Stomach (tissue), 9 donors: ENCODE results near the gene MOV10L1. TPM values are rescaled to one million over a fixed set of nuclear protein-coding genes. Genes with fewer than 3 reads are reported as not detected.

ENCODE experiments used
- DNase-seq, 2 donors: peaks; one replicate each; pipeline versions ENCODE4 v3.0.0 to v3.0.0-alpha.2; 2013 to 2019
- H3K27ac ChIP-seq, 5 donors: fragments of 200-600 bp in 4 of 5; sonication (generic) in 4 of 5; one replicate each; pipeline ENCODE4 v1.5.1; 2013 to 2019; ENCODE audit warnings: mild to moderate bottlenecking in 1 of 5, moderate library complexity in 1 of 5
- H3K27me3 ChIP-seq, 3 donors: fragments of 200-600 bp; sonication (generic); one replicate each; pipeline ENCODE4 v1.5.1; 2017 to 2019; ENCODE audit warnings: mixed run types in 1 of 3
- H3K36me3 ChIP-seq, 4 donors: fragments of 200-600 bp; sonication (generic); 1 replicate in 3 of 4; 2 replicates in 1 of 4; pipeline ENCODE4 v1.5.1; 2016 to 2019
- H3K4me1 ChIP-seq, 4 donors: fragments of 200-600 bp; sonication (generic); one replicate each; pipeline ENCODE4 v1.5.1; 2016 to 2019
- H3K4me3 ChIP-seq, 4 donors: fragments of 200-600 bp; sonication (generic) in 3 of 4; one replicate each; pipeline ENCODE4 v1.5.1; 2016 to 2019; ENCODE audit warnings: mild to moderate bottlenecking in 1 of 4
- H3K9me3 ChIP-seq, 4 donors: fragments of 200-600 bp; sonication (generic); one replicate each; pipeline ENCODE4 v1.5.1; 2016 to 2019
- EP300 ChIP-seq: sonication (generic); formaldehyde crosslinking; IDR thresholded peaks from one replicate; pipeline ENCODE4 v1.6.1; 2017; ENCODE audit warnings: antibody characterized with exemption
- POLR2A ChIP-seq, 4 donors: fragments of 450-650 bp; IDR thresholded peaks; one replicate each; pipeline ENCODE4 v1.6.1; 2016; ENCODE audit warnings: antibody characterized with exemption in 4 of 4, control low read depth in 2 of 4, mild to moderate bottlenecking in 1 of 4, moderate library complexity in 1 of 4
- POLR2AphosphoS5 ChIP-seq, 3 donors: sonication (generic); formaldehyde crosslinking; IDR thresholded peaks; one replicate each; pipeline ENCODE4 v1.6.1; 2016; ENCODE audit warnings: antibody characterized with exemption in 3 of 3
- WGBS, 5 donors: extraction: QIAGEN DNeasy Blood & Tissue Kit in 3 of 5; methylation state at CpG; one replicate each; pipeline versions ENCODE4 v1.1.5 to v1.1.7; 2013 to 2018; 5-methylcytosine and 5-hydroxymethylcytosine counted together
- intact Hi-C: fragments of 100-400 bp; cut with DNase I; formaldehyde crosslinking; loops from one replicate; pipeline ENCODE4 v1.15.1; 2023; ENCODE audit warnings: low total_unique reads
- polyA plus RNA-seq, 3 donors: library from polyadenylated mRNA; stranded (reverse); fragments of 200-250 nt; gene quantifications; one replicate each; pipeline ENCODE4 v1.2.3, GENCODE V29; 2013
- total RNA-seq, 5 donors: library from RNA; depleted of rRNA; stranded (reverse); fragments of >200 nt; gene quantifications; one replicate each; pipeline versions ENCODE4 v1.1.0 to v1.2.3, GENCODE V29; 2014 to 2016
- TF ChIP-seq, protein P1 (sequence below), 7 experiments: fragments of 450-650 bp in 4 of 7; fragments of 200-600 bp in 3 of 7; sonication (generic) in 3 of 7; IDR thresholded peaks; one replicate each; pipeline ENCODE4 v1.5.1; 2016 to 2019; ENCODE audit warnings: antibody characterized with exemption in 7 of 7, control low read depth in 2 of 7, mild to moderate bottlenecking in 1 of 7
- donor health status: healthy with polysubstance abuse.
- donor health status: Bipolar disorder and iron deficiency.
- donor health status: healthy.

The MOV10L1 gene
- total and polyA plus RNA-seq, 8 donors = 0.12 to 2.8 (median 0.46) TPM; not detected in 3

- intact Hi-C loops = no loop called here
- WGBS, 5 donors = 63 to 69% (median 64%) methylated on average over 22 to 30 of the region's 30 CpGs
- TF ChIP-seq POLR2A (IDR thresholded peaks at IDR 0.05) (no peak), EP300 (no peak), POLR2AphosphoS5 (IDR thresholded peaks at IDR 0.05) (no peak)
- TF ChIP-seq, protein P1, sequence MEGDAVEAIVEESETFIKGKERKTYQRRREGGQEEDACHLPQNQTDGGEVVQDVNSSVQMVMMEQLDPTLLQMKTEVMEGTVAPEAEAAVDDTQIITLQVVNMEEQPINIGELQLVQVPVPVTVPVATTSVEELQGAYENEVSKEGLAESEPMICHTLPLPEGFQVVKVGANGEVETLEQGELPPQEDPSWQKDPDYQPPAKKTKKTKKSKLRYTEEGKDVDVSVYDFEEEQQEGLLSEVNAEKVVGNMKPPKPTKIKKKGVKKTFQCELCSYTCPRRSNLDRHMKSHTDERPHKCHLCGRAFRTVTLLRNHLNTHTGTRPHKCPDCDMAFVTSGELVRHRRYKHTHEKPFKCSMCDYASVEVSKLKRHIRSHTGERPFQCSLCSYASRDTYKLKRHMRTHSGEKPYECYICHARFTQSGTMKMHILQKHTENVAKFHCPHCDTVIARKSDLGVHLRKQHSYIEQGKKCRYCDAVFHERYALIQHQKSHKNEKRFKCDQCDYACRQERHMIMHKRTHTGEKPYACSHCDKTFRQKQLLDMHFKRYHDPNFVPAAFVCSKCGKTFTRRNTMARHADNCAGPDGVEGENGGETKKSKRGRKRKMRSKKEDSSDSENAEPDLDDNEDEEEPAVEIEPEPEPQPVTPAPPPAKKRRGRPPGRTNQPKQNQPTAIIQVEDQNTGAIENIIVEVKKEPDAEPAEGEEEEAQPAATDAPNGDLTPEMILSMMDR (IDR thresholded peaks at IDR 0.05) = no peak
These were observed 45.2 kb upstream of the MOV10L1 start for GRCh38 chr22:50044485-50045118.

GRCh38 chr22:50045211-50046018 is 44.4 kb upstream of the MOV10L1 start:
- WGBS, 5 donors = 67 to 77% (median 73%) methylated on average over 32 to 35 of the region's 35 CpGs
- H3K9me3 ChIP-seq = no peaks in the 10 kb centered on the region
- intact Hi-C loops = no loop called here
- no peak for DNase-seq
- no peak overlapping the region for H3K27ac ChIP-seq
- H3K36me3 ChIP-seq = no peaks in the 10 kb centered on the region
- no peaks in the 10 kb centered on the region for H3K4me1 ChIP-seq
- H3K4me3 ChIP-seq = no peak overlapping the region
- H3K27me3 ChIP-seq = peaks cover 0 to 69% (median 14%) of the 10 kb centered on the region in 3 donors
- no peak for TF ChIP-seq POLR2AphosphoS5 (IDR thresholded peaks at IDR 0.05)
- no peak for TF ChIP-seq EP300
- TF ChIP-seq POLR2A (IDR thresholded peaks at IDR 0.05) = no peak
- TF ChIP-seq, protein P1 (IDR thresholded peaks at IDR 0.05) = no peak

More at GRCh38 chr22:50044485-50045118, 45.2 kb upstream of the MOV10L1 start:
- no peak for DNase-seq
- Histone ChIP-seq H3K36me3 (no peaks in the 10 kb centered on the region), H3K27me3 (peaks cover 0 to 64% (median 14%) of the 10 kb centered on the region in 3 donors), H3K9me3 (peaks cover 0 to 3% (median under 1%) of the 10 kb centered on the region in 4 donors), H3K4me3 (no peak overlapping the region), H3K27ac (no peak overlapping the region), H3K4me1 (no peaks in the 10 kb centered on the region)

- TF ChIP-seq POLR2A (IDR thresholded peaks at IDR 0.05) = no peak
- TF ChIP-seq EP300 = no peak
- TF ChIP-seq, protein P1 (IDR thresholded peaks at IDR 0.05) = no peak
- TF ChIP-seq POLR2AphosphoS5 (IDR thresholded peaks at IDR 0.05) = no peak
- Histone ChIP-seq H3K36me3 (no peaks in the 10 kb centered on the region), H3K27ac (no peak overlapping the region), H3K4me3 (no peak overlapping the region), H3K4me1 (no peaks in the 10 kb centered on the region), H3K9me3 (no peaks in the 10 kb centered on the region), H3K27me3 (peaks cover 0 to 65% (median 14%) of the 10 kb centered on the region in 3 donors)
- DNase-seq = no peak
- WGBS, 5 donors = 69 to 86% (median 75%) methylated on average over 13 to 19 of the region's 19 CpGs
- intact Hi-C loops = no loop called here
These were observed 43.8 kb upstream of the MOV10L1 start for GRCh38 chr22:50046019-50046415.

- H3K36me3 ChIP-seq = no peaks in the 10 kb centered on the region
- H3K9me3 ChIP-seq = no peaks in the 10 kb centered on the region
- H3K4me1 ChIP-seq = no peaks in the 10 kb centered on the region
- TF ChIP-seq POLR2A (IDR thresholded peaks at IDR 0.05) (no peak), EP300 (no peak), POLR2AphosphoS5 (IDR thresholded peaks at IDR 0.05) (no peak)
- TF ChIP-seq, protein P1 (IDR thresholded peaks at IDR 0.05) = no peak
- intact Hi-C loops = no loop called here
- H3K27me3 ChIP-seq = peaks cover 0 to 58% (median 14%) of the 10 kb centered on the region in 3 donors
- H3K4me3 ChIP-seq = no peak overlapping the region
- WGBS, 5 donors = 74 to 84% (median 77%) methylated on average over 10 to 27 of the region's 27 CpGs
- no peak overlapping the region for H3K27ac ChIP-seq
- no peak for DNase-seq
These were observed 43.1 kb upstream of the MOV10L1 start for GRCh38 chr22:50046481-50047245.
